ENCODE measurements around the gene YPEL1.
"Not testable (repeated sequence)": the region's sequence is repeated elsewhere in the genome, so short reads cannot be mapped to it uniquely, and the experiment has no call there.

Gene YPEL1

GRCh38 chr22:21753374-21754111 lies 17.9 kb upstream of the YPEL1 start:
- no peak for DNase-seq

- no peak for DNase-seq
Observed at GRCh38 chr22:21752276-21752675, 16.7 kb upstream of the YPEL1 start.

GRCh38 chr22:21745948-21746347 lies 10.4 kb upstream of the YPEL1 start:
- DNase-seq = no peak

GRCh38 chr22:21744917-21745316 lies 9.3 kb upstream of the YPEL1 start:
- DNase-seq = not testable (repeated sequence)

- no peak for DNase-seq
Observed at GRCh38 chr22:21741790-21742189, 6.2 kb upstream of the YPEL1 start.

GRCh38 chr22:21741059-21741458 lies 5.5 kb upstream of the YPEL1 start:
- no peak for DNase-seq

- no peak for DNase-seq
Observed at GRCh38 chr22:21739828-21740377, 4.3 kb upstream of the YPEL1 start.

GRCh38 chr22:21738966-21739365 lies 3.4 kb upstream of the YPEL1 start:
- DNase-seq = no peak

GRCh38 chr22:21738081-21738480 lies 2.5 kb upstream of the YPEL1 start:
- DNase-seq = no peak

- no peak for DNase-seq
Observed at GRCh38 chr22:21736948-21737347, 1.4 kb upstream of the YPEL1 start.

- DNase-seq = no peak
Observed at GRCh38 chr22:21736084-21736642, 569 bp upstream of the YPEL1 start.

- no peak for DNase-seq
Observed at GRCh38 chr22:21734540-21735199, 924 bp downstream of the YPEL1 start.

- no peak for DNase-seq
Observed at GRCh38 chr22:21731503-21731902, 4.1 kb downstream of the YPEL1 start.

- DNase-seq = no peak
Observed at GRCh38 chr22:21730535-21731308, 4.9 kb downstream of the YPEL1 start.

GRCh38 chr22:21729184-21729583 lies 6.4 kb downstream of the YPEL1 start:
- not testable (repeated sequence) for DNase-seq

- no peak for DNase-seq
Observed at GRCh38 chr22:21728270-21728669, 7.3 kb downstream of the YPEL1 start.

GRCh38 chr22:21727768-21728167 lies 7.8 kb downstream of the YPEL1 start:
- no peak for DNase-seq

- DNase-seq = no peak
Observed at GRCh38 chr22:21727159-21727558, 8.4 kb downstream of the YPEL1 start.

GRCh38 chr22:21726650-21727049 lies 8.9 kb downstream of the YPEL1 start:
- no peak for DNase-seq

GRCh38 chr22:21725956-21726649 lies 9.5 kb downstream of the YPEL1 start:
- no peak for DNase-seq

GRCh38 chr22:21724496-21724895 lies 11.1 kb downstream of the YPEL1 start:
- DNase-seq = not testable (repeated sequence)

GRCh38 chr22:21721195-21721852 lies 14.3 kb downstream of the YPEL1 start:
- DNase-seq = not testable (repeated sequence)

Data from right hindlimb (tissue), 1 donor.